ENCODE data around the gene TFDP1.

TFDP1 gene

GRCh38 chr13:113651511-113652403 lies 67.2 kb downstream of the TFDP1 start:
- no peak for DNase-seq (ENCODE audit: low read depth)

- no peak for DNase-seq (ENCODE audit: low read depth)
These were observed 68.1 kb downstream of the TFDP1 start for GRCh38 chr13:113652404-113653263.

GRCh38 chr13:113653264-113654174 lies 69.0 kb downstream of the TFDP1 start:
- no peak for DNase-seq (ENCODE audit: low read depth)

GRCh38 chr13:113654175-113654560 lies 69.6 kb downstream of the TFDP1 start:
- no peak for DNase-seq (ENCODE audit: low read depth)

- no peak for DNase-seq (ENCODE audit: low read depth)
These were observed 70.2 kb downstream of the TFDP1 start for GRCh38 chr13:113654591-113655345.

- DNase-seq (ENCODE audit: low read depth): no peak
These were observed 70.9 kb downstream of the TFDP1 start for GRCh38 chr13:113655346-113656002.

GRCh38 chr13:113656003-113656588 lies 71.5 kb downstream of the TFDP1 start:
- no peak for DNase-seq (ENCODE audit: low read depth)

GRCh38 chr13:113656831-113657671 lies 72.5 kb downstream of the TFDP1 start:
- no peak for DNase-seq (ENCODE audit: low read depth)

GRCh38 chr13:113657851-113658741 lies 73.5 kb downstream of the TFDP1 start, which contains the start of gene ATP4B:
Gene ATP4B, minus strand, starts transcription at chr13:113658198. Its CDS starts 54 bp downstream, at chr13:113658144.
- DNase-seq (ENCODE audit: low read depth): no peak

- DNase-seq (ENCODE audit: low read depth): no peak
These were observed 74.3 kb downstream of the TFDP1 start for GRCh38 chr13:113658836-113659235.

GRCh38 chr13:113659337-113659736 lies 74.8 kb downstream of the TFDP1 start:
- DNase-seq (ENCODE audit: low read depth): no peak

- no peak for DNase-seq (ENCODE audit: low read depth)
These were observed 75.5 kb downstream of the TFDP1 start for GRCh38 chr13:113660066-113660465.

GRCh38 chr13:113661509-113661908 lies 77.0 kb downstream of the TFDP1 start:
- no peak for DNase-seq (ENCODE audit: low read depth)

- no peak for DNase-seq (ENCODE audit: low read depth)
These were observed 79.4 kb downstream of the TFDP1 start for GRCh38 chr13:113663934-113664333.

- no peak for DNase-seq (ENCODE audit: low read depth)
These were observed 80.4 kb downstream of the TFDP1 start for GRCh38 chr13:113664751-113665596.

GRCh38 chr13:113665597-113666328 lies 81.2 kb downstream of the TFDP1 start:
- no peak for DNase-seq (ENCODE audit: low read depth)

GRCh38 chr13:113666329-113666670 lies 81.7 kb downstream of the TFDP1 start:
- no peak for DNase-seq (ENCODE audit: low read depth)
